A172 (cell line): ENCODE measurements around the gene PIGBOS1. TPM values are rescaled to one million over a fixed set of nuclear protein-coding genes. Genes with fewer than 3 reads are reported as not detected.
A peak's percentile ranks its signal among the peaks of the same experiment; 100 is the strongest.
"Not testable (repeated sequence)": the region's sequence is repeated elsewhere in the genome, so short reads cannot be mapped to it uniquely, and the experiment has no call there.

Experiments used
- DNase-seq: peaks from one replicate; pipeline ENCODE4 v3.0.0-alpha.2; 2015; ENCODE audit warnings: low spot score
- total RNA-seq: library from RNA; depleted of rRNA; stranded (reverse); fragments of >200 nt; shearing (Covaris generic); gene quantifications from 2 replicates; pipeline ENCODE4 v1.2.3, GENCODE V29; 2014; rRNA removed

The PIGBOS1 gene
- total RNA-seq = 17.7 and 26.6 TPM in 2 replicates

GRCh38 chr15:55318588-55319494, at the start of gene PIGBOS1, which contains the start of gene PIGB:
Gene PIGBOS1, minus strand, starts transcription at chr15:55319123. Its CDS starts 1,331 bp downstream, at chr15:55317792.
Gene PIGB, plus strand, starts transcription at chr15:55319222. Its CDS starts 29 bp downstream, at chr15:55319251.
- peak; percentile 78 for DNase-seq

- DNase-seq = no peak
Observed at GRCh38 chr15:55366981-55367380, 48.1 kb upstream of the PIGBOS1 start.

- no peak for DNase-seq
Observed at GRCh38 chr15:55362641-55363040, 43.7 kb upstream of the PIGBOS1 start.

- DNase-seq = no peak
Observed at GRCh38 chr15:55361048-55361447, 42.1 kb upstream of the PIGBOS1 start.

- no peak for DNase-seq
Observed at GRCh38 chr15:55360256-55360655, 41.3 kb upstream of the PIGBOS1 start.

- no peak for DNase-seq
Observed at GRCh38 chr15:55358471-55358870, 39.5 kb upstream of the PIGBOS1 start.

GRCh38 chr15:55357774-55358173, 38.9 kb upstream of the PIGBOS1 start:
- DNase-seq = peak; percentile 65

GRCh38 chr15:55356985-55357585, 38.2 kb upstream of the PIGBOS1 start:
- DNase-seq = no peak

- no peak for DNase-seq
Observed at GRCh38 chr15:55353025-55353424, 34.1 kb upstream of the PIGBOS1 start.

- no peak for DNase-seq
Observed at GRCh38 chr15:55349282-55349681, 30.4 kb upstream of the PIGBOS1 start.

GRCh38 chr15:55348281-55348778, 29.4 kb upstream of the PIGBOS1 start:
- DNase-seq = no peak

- DNase-seq = no peak
Observed at GRCh38 chr15:55344206-55344605, 25.3 kb upstream of the PIGBOS1 start.

GRCh38 chr15:55343168-55343567, 24.2 kb upstream of the PIGBOS1 start:
- no peak for DNase-seq

- DNase-seq = no peak
Observed at GRCh38 chr15:55337160-55337559, 18.2 kb upstream of the PIGBOS1 start.

GRCh38 chr15:55334997-55335396, 16.1 kb upstream of the PIGBOS1 start:
- DNase-seq = no peak

- DNase-seq = no peak
Observed at GRCh38 chr15:55334371-55334770, 15.4 kb upstream of the PIGBOS1 start.

- DNase-seq = no peak
Observed at GRCh38 chr15:55327387-55327786, 8.5 kb upstream of the PIGBOS1 start.

- DNase-seq = no peak
Observed at GRCh38 chr15:55322467-55322866, 3.5 kb upstream of the PIGBOS1 start.

GRCh38 chr15:55320963-55321362, 2.0 kb upstream of the PIGBOS1 start:
- DNase-seq = no peak

- DNase-seq = no peak
Observed at GRCh38 chr15:55320238-55320550, 1.3 kb upstream of the PIGBOS1 start.

- peak; percentile 22 for DNase-seq
Observed at GRCh38 chr15:55319537-55320237, 764 bp upstream of the PIGBOS1 start.

- DNase-seq = not testable (repeated sequence)
Observed at GRCh38 chr15:55302801-55303200, 16.1 kb downstream of the PIGBOS1 start.
